Liver (tissue), 9 donors: ENCODE data around the gene HOXB9. TPM values are rescaled to one million over a fixed set of nuclear protein-coding genes. Genes with fewer than 3 reads are reported as not detected.

Experiments used
- DNase-seq: peaks from one replicate; pipeline ENCODE4 v3.0.0-alpha.2; 2017; ENCODE audit warnings: low spot score
- H3K27ac ChIP-seq, 2 donors: one replicate each; pipeline ENCODE4 v1.7.0; 2013; ENCODE audit warnings: inconsistent platforms in 2 of 2, low read length in 2 of 2, control low read depth in 1 of 2, low read depth in 1 of 2, mild to moderate bottlenecking in 1 of 2
- H3K27me3 ChIP-seq, 4 donors: one replicate each; pipeline versions ENCODE4 v1.6.1 to v1.7.0; 2013; ENCODE audit warnings: low read length in 3 of 4, inconsistent platforms in 1 of 4, mild to moderate bottlenecking in 1 of 4, moderate library complexity in 1 of 4; ENCODE audit not compliant: control insufficient read depth in 4 of 4, insufficient read depth in 4 of 4
- H3K36me3 ChIP-seq, 4 donors: one replicate each; pipeline versions ENCODE4 v1.6.1 to v1.7.0; 2013; ENCODE audit warnings: low read length in 3 of 4, mild to moderate bottlenecking in 3 of 4, low read depth in 1 of 4, moderate library complexity in 1 of 4; ENCODE audit not compliant: control insufficient read depth in 4 of 4, insufficient read depth in 3 of 4
- H3K4me1 ChIP-seq, 4 donors: one replicate each; pipeline versions ENCODE4 v1.6.1 to v1.7.0; 2013; ENCODE audit warnings: low read length in 3 of 4, mild to moderate bottlenecking in 3 of 4, moderate library complexity in 1 of 4; ENCODE audit not compliant: control insufficient read depth in 4 of 4, insufficient read depth in 4 of 4
- H3K4me3 ChIP-seq, 3 donors: one replicate each; pipeline versions ENCODE4 v1.6.1 to v1.7.0; 2013; ENCODE audit warnings: low read length in 3 of 3, control low read depth in 1 of 3, low read depth in 1 of 3, mild to moderate bottlenecking in 1 of 3
- H3K9ac ChIP-seq, 2 donors: one replicate each; pipeline ENCODE4 v1.7.0; 2013; ENCODE audit warnings: low read length in 2 of 2, mild to moderate bottlenecking in 2 of 2, moderate library complexity in 2 of 2, control low read depth in 1 of 2, low read depth in 1 of 2
- H3K9me3 ChIP-seq, 4 donors: one replicate each; pipeline versions ENCODE4 v1.6.1 to v1.7.0; 2013; ENCODE audit warnings: low read length in 3 of 4; ENCODE audit not compliant: control insufficient read depth in 4 of 4
- CTCF ChIP-seq: fragments of 150-350 bp; IDR thresholded peaks from 2 replicates; pipeline ENCODE4 v1.5.1; 2017; ENCODE audit warnings: improper control_type of control experiment, low read depth, low read length; ENCODE audit not compliant: missing input control
- EGR1 ChIP-seq, 2 donors: IDR thresholded peaks; 2 replicates each; pipeline ENCODE4 v1.6.1; 2016 to 2018; ENCODE audit warnings: antibody characterized with exemption in 2 of 2, low read depth in 2 of 2
- FOXA1 ChIP-seq: IDR thresholded peaks from 2 replicates; pipeline ENCODE4 v1.6.1; 2016; ENCODE audit warnings: antibody characterized with exemption
- FOXA2 ChIP-seq: IDR thresholded peaks from 2 replicates; pipeline ENCODE4 v1.6.1; 2016; ENCODE audit warnings: antibody characterized with exemption
- GABPA ChIP-seq, 2 donors: IDR thresholded peaks in 1 of 2; conservative IDR thresholded peaks in 1 of 2; 2 replicates each; pipeline ENCODE4 v1.6.1; 2016; ENCODE audit warnings: antibody characterized with exemption in 2 of 2, mild to moderate bottlenecking in 1 of 2, moderate library complexity in 1 of 2
- HNF4A ChIP-seq, 2 donors: conservative IDR thresholded peaks; 2 replicates each; pipeline ENCODE4 v1.6.1; 2016; ENCODE audit warnings: antibody characterized with exemption in 2 of 2, mild to moderate bottlenecking in 2 of 2
- HNF4G ChIP-seq: IDR thresholded peaks from 2 replicates; pipeline ENCODE4 v1.6.1; 2016; ENCODE audit warnings: antibody characterized with exemption
- JUND ChIP-seq, 2 donors: IDR thresholded peaks; 2 replicates each; pipeline ENCODE4 v1.6.1; 2016; ENCODE audit warnings: antibody characterized with exemption in 2 of 2
- MAX ChIP-seq: IDR thresholded peaks from 2 replicates; pipeline ENCODE4 v1.6.1; 2016; ENCODE audit warnings: antibody characterized with exemption
- NR2F2 ChIP-seq: IDR thresholded peaks from 2 replicates; pipeline ENCODE4 v1.6.1; 2016; ENCODE audit warnings: antibody characterized with exemption
- RAD21 ChIP-seq, 2 donors: IDR thresholded peaks; 2 replicates each; pipeline ENCODE4 v1.6.1; 2016; ENCODE audit warnings: antibody characterized with exemption in 2 of 2, mild to moderate bottlenecking in 2 of 2
- REST ChIP-seq: IDR thresholded peaks from 2 replicates; pipeline ENCODE4 v1.6.1; 2016; ENCODE audit warnings: antibody characterized with exemption, mild to moderate bottlenecking
- SP1 ChIP-seq: IDR thresholded peaks from 2 replicates; pipeline ENCODE4 v1.6.1; 2018; ENCODE audit warnings: antibody characterized with exemption, mild to moderate bottlenecking
- TAF1 ChIP-seq: conservative IDR thresholded peaks from 2 replicates; pipeline ENCODE4 v1.6.1; 2016; ENCODE audit warnings: antibody characterized with exemption, mild to moderate bottlenecking
- YY1 ChIP-seq: IDR thresholded peaks from 2 replicates; pipeline ENCODE4 v1.6.1; 2016; ENCODE audit warnings: antibody characterized with exemption, mild to moderate bottlenecking
- ZBTB33 ChIP-seq: IDR thresholded peaks from 2 replicates; pipeline ENCODE4 v1.6.1; 2016; ENCODE audit warnings: antibody characterized with exemption
- WGBS: extraction: QIAGEN DNeasy Blood & Tissue Kit; methylation state at CpG from one replicate; pipeline ENCODE4 v1.1.7; 2013; 5-methylcytosine and 5-hydroxymethylcytosine counted together
- polyA plus RNA-seq, 2 donors: library from polyadenylated mRNA; stranded (reverse) in 1 of 2; unstranded in 1 of 2; fragments of 200-250 nt in 1 of 2; fragments of >200 nt in 1 of 2; fragmentation: Nextera tagmentation in 1 of 2; extraction: Ambion mirVana in 1 of 2; gene quantifications; one replicate each; pipeline versions ENCODE4 v1.2.1 to v1.2.3, GENCODE V29; 2013 to 2015
- total RNA-seq, 2 donors: library from RNA; depleted of rRNA; stranded (reverse); fragments of >200 nt; gene quantifications; one replicate each; pipeline ENCODE4 v1.2.3, GENCODE V29; 2014
- TF ChIP-seq, protein P1 (sequence below): IDR thresholded peaks from 2 replicates; pipeline ENCODE4 v1.6.1; 2016; ENCODE audit warnings: antibody characterized with exemption
- donor health status: healthy.
- donor health status: healthy.
- donor health status: healthy.
- donor health status: healthy.
- donor health status: healthy.

HOXB9 gene
- total and polyA plus RNA-seq, 4 donors, result not detected

DNA sequence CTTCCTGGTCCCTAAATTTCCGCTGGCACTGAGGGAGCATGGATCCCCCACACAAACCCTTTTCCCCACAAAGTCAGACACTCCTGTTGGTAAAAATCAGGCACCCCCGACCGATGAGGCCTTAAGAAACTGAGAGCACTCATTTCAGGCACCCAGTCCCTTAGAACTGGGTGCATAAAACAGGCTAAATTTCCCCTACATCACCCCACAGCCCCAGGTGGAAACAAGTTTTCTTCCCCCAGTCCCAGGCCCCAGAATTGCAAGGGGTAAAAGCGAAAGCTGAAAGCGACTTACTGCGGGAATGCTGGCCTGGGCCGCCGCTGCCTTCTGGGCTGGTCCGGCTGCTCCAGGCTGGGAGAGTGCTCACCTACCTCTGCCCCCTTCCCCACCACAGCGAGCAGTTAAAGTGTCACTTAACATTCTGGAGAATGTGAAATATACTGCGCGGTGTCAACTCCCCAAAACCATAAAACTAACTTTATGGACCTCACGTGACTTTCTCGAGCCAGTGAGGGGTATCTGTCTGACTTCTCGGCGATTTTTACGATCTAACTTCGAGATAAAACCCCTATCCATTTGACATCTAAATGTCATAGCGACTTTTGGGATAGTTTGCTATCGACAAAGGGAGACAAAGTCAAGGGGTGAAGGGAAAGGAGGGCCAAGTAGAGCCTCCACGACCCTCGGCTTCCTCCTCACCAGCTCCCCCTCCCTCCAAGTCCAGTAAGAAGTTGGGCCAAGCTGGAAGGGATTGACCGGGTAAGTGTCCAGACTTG is 36.1 kb downstream of the HOXB9 start, which contains the start of gene HOXB3:
HOXB3 (minus strand) TSS at position 411 of the 776 bp plus-strand sequence. CDS start 37,767 bp downstream, outside the sequence.
- Histone ChIP-seq H3K4me3 (no peak within 1 kb of the TSS), H3K9me3 (no peaks in the 10 kb centered on the region), H3K27me3 (peaks cover 2 to 15% (median 7%) of the 10 kb centered on the region in 4 donors), H3K36me3 (no peaks in the 10 kb centered on the region), H3K4me1 (peaks cover 2 to 25% (median 12%) of the 10 kb centered on the region in 4 donors), H3K27ac (no peak within 1 kb of the TSS), H3K9ac (no peak within 1 kb of the TSS)
- 34% methylated on average over 23 of the region's 23 CpGs for whole genome bisulfite sequencing
- DNase-seq, result no peak
- no peak for TF ChIP-seq RAD21 (IDR thresholded peaks at IDR 0.05)
- no peak for TF ChIP-seq REST
- TF ChIP-seq EGR1 (IDR thresholded peaks at IDR 0.05; ENCODE audit: low read depth in 2 of 2), result no peak
- no peak for TF ChIP-seq TAF1
- TF ChIP-seq JUND (IDR thresholded peaks at IDR 0.05), result no peak
- TF ChIP-seq CTCF, result no peak
- no peak for TF ChIP-seq GABPA (IDR thresholded peaks at IDR 0.05 in 1 of 2, conservative IDR thresholded peaks at IDR 0.05 in 1 of 2)
- TF ChIP-seq, protein P1, sequence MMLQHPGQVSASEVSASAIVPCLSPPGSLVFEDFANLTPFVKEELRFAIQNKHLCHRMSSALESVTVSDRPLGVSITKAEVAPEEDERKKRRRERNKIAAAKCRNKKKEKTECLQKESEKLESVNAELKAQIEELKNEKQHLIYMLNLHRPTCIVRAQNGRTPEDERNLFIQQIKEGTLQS, result no peak
- TF ChIP-seq MAX, result no peak
- TF ChIP-seq HNF4A (conservative IDR thresholded peaks at IDR 0.05), result no peak
- no peak for TF ChIP-seq ZBTB33
- TF ChIP-seq YY1, result no peak
- TF ChIP-seq NR2F2, result no peak
- no peak for TF ChIP-seq SP1
- no peak for TF ChIP-seq FOXA1
- no peak for TF ChIP-seq FOXA2
- no peak for TF ChIP-seq HNF4G
